HG02642 (cell line): ENCODE measurements around the gene TMEM250.

Experiments
- ATAC-seq: cut with Tn5 transposase; IDR thresholded peaks from one replicate; pipeline ENCODE4 v1.9.1; 2021; ENCODE audit warnings: mild to moderate bottlenecking; ENCODE audit not compliant: unreplicated experiment, poor library complexity

Gene TMEM250

GRCh38 chr9:136147890-136148714, 29.4 kb upstream of the TMEM250 start:
- no peak for ATAC-seq

- no peak for ATAC-seq
These were observed 28.6 kb upstream of the TMEM250 start for GRCh38 chr9:136147038-136147889.

GRCh38 chr9:136146126-136147037, 27.7 kb upstream of the TMEM250 start:
- ATAC-seq: no peak

GRCh38 chr9:136145580-136145979, 26.9 kb upstream of the TMEM250 start:
- ATAC-seq: no peak

GRCh38 chr9:136144450-136144849, 25.8 kb upstream of the TMEM250 start:
- ATAC-seq: no peak

- ATAC-seq: no peak
These were observed 24.7 kb upstream of the TMEM250 start for GRCh38 chr9:136143215-136144001.

- ATAC-seq: no peak
These were observed 24.2 kb upstream of the TMEM250 start for GRCh38 chr9:136142859-136143214.

GRCh38 chr9:136142414-136142796, 23.7 kb upstream of the TMEM250 start:
- no peak for ATAC-seq

- ATAC-seq: no peak
These were observed 23.2 kb upstream of the TMEM250 start for GRCh38 chr9:136141682-136142413.

- no peak for ATAC-seq
These were observed 22.3 kb upstream of the TMEM250 start for GRCh38 chr9:136140966-136141365.

GRCh38 chr9:136140046-136140445, 21.4 kb upstream of the TMEM250 start:
- no peak for ATAC-seq

- ATAC-seq: no peak
These were observed 19.9 kb upstream of the TMEM250 start for GRCh38 chr9:136138566-136138965.

GRCh38 chr9:136137321-136138265, 18.9 kb upstream of the TMEM250 start:
- ATAC-seq: no peak

GRCh38 chr9:136136127-136136925, 17.7 kb upstream of the TMEM250 start:
- no peak for ATAC-seq

GRCh38 chr9:136135326-136136126, 16.9 kb upstream of the TMEM250 start:
- no peak for ATAC-seq

- ATAC-seq: no peak
These were observed 15.3 kb upstream of the TMEM250 start for GRCh38 chr9:136133959-136134484.
